GM21737 (cell line): ENCODE data around the gene UBE2V1.

Experiments
- ATAC-seq: cut with Tn5 transposase; IDR thresholded peaks from one replicate; pipeline ENCODE4 v1.9.1; 2021; ENCODE audit warnings: mild to moderate bottlenecking, moderate library complexity; ENCODE audit not compliant: unreplicated experiment

UBE2V1 gene

GRCh38 chr20:50049442-50050026 lies 63.4 kb downstream of the UBE2V1 start:
- ATAC-seq: no peak

GRCh38 chr20:50048420-50049166 lies 64.4 kb downstream of the UBE2V1 start:
- ATAC-seq: no peak

GRCh38 chr20:50044353-50044960 lies 68.5 kb downstream of the UBE2V1 start:
- ATAC-seq: no peak

GRCh38 chr20:50043573-50044352 lies 69.2 kb downstream of the UBE2V1 start:
- no peak for ATAC-seq

- no peak for ATAC-seq
Observed at GRCh38 chr20:50042370-50043313, 70.3 kb downstream of the UBE2V1 start.

GRCh38 chr20:50041246-50041873 lies 71.6 kb downstream of the UBE2V1 start:
- ATAC-seq: no peak

- ATAC-seq: no peak
Observed at GRCh38 chr20:50040432-50041245, 72.3 kb downstream of the UBE2V1 start.

- ATAC-seq: no peak
Observed at GRCh38 chr20:50039706-50040431, 73.1 kb downstream of the UBE2V1 start.

GRCh38 chr20:50038574-50038991 lies 74.4 kb downstream of the UBE2V1 start:
- no peak for ATAC-seq

- ATAC-seq: no peak
Observed at GRCh38 chr20:50038169-50038568, 74.8 kb downstream of the UBE2V1 start.

GRCh38 chr20:50037575-50037974 lies 75.4 kb downstream of the UBE2V1 start:
- ATAC-seq: no peak

- ATAC-seq: no peak
Observed at GRCh38 chr20:50037123-50037522, 75.8 kb downstream of the UBE2V1 start.

GRCh38 chr20:50036703-50037102 lies 76.2 kb downstream of the UBE2V1 start:
- ATAC-seq: no peak

- no peak for ATAC-seq
Observed at GRCh38 chr20:50034567-50035180, 78.3 kb downstream of the UBE2V1 start.

GRCh38 chr20:50032955-50033666 lies 79.8 kb downstream of the UBE2V1 start:
- no peak for ATAC-seq
